SH-SY5Y (cell line): ENCODE data around the gene CHCHD3.

Experiments used
- GATA2 ChIP-seq: IDR thresholded peaks from 2 replicates; pipeline ENCODE4 v1.6.1; 2011; ENCODE audit warnings: mild to moderate bottlenecking, low read depth, low read length
- GATA3 ChIP-seq: IDR thresholded peaks from 2 replicates; pipeline ENCODE4 v1.6.1; 2011; ENCODE audit warnings: low read depth, mild to moderate bottlenecking, low read length, moderate library complexity

- TF ChIP-seq GATA2, result no peak
- TF ChIP-seq GATA3, result no peak
Observed at GRCh38 chr7:132750096-132750495, 331.8 kb downstream of the CHCHD3 start.
